MCF 10A (cell line): ENCODE data around the gene BMPER. TPM values are rescaled to one million over a fixed set of nuclear protein-coding genes. Genes with fewer than 3 reads are reported as not detected.

Source experiments
- BruUV-seq: library from RNA; stranded (reverse); fragments of 400-500 nt; replicated peaks from 2 replicates; lab custom pipeline; 2021; lab: Mats Ljungman, UMichigan
- CTCF ChIA-PET: fragments of 300-600 bp; sonication (Branson Sonifier 250); formaldehyde crosslinking; extraction: SDS; loops from one replicate; lab custom pipeline; 2021; ENCODE audit warnings: antibody characterized with exemption, inconsistent platforms; lab: Yijun Ruan, JAX
- POLR2A ChIA-PET: fragments of 300-600, 350-650 bp; sonication (Branson Sonifier 250); formaldehyde crosslinking; extraction: SDS; loops from one replicate; lab custom pipeline; 2020; ENCODE audit warnings: antibody characterized with exemption, inconsistent platforms; lab: Yijun Ruan, JAX
- DNase-seq: peaks from one replicate; pipeline ENCODE4 v3.0.0-alpha.2; 2018; ENCODE audit not compliant: unreplicated experiment
- H3K27ac Mint-ChIP-seq: one replicate; pipeline ENCODE4 v1.8.0; 2022; ENCODE audit warnings: mild to moderate bottlenecking, low read depth, mixed read lengths; ENCODE audit not compliant: unreplicated experiment
- H3K27me3 Mint-ChIP-seq: one replicate; pipeline ENCODE4 v1.8.0; 2022; ENCODE audit warnings: mixed read lengths; ENCODE audit not compliant: insufficient read depth, unreplicated experiment
- H3K36me3 Mint-ChIP-seq: one replicate; pipeline ENCODE4 v1.8.0; 2022; ENCODE audit warnings: mild to moderate bottlenecking, moderate library complexity, mixed read lengths; ENCODE audit not compliant: insufficient read depth, unreplicated experiment
- H3K4me1 Mint-ChIP-seq: one replicate; pipeline ENCODE4 v1.8.0; 2022; ENCODE audit warnings: mixed read lengths; ENCODE audit not compliant: insufficient read depth, unreplicated experiment
- H3K4me3 Mint-ChIP-seq: one replicate; pipeline ENCODE4 v1.8.0; 2022; ENCODE audit warnings: mild to moderate bottlenecking, moderate library complexity, mixed read lengths; ENCODE audit not compliant: unreplicated experiment
- H3K9me3 Mint-ChIP-seq: one replicate; pipeline ENCODE4 v1.8.0; 2022; ENCODE audit warnings: mixed read lengths; ENCODE audit not compliant: unreplicated experiment
- intact Hi-C: fragments of 100-400 bp; cut with micrococcal nuclease; formaldehyde crosslinking; loops from 2 replicates; pipeline ENCODE4 v1.14.1; 2022
- total RNA-seq: library from RNA; stranded (reverse); gene quantifications from 2 replicates; pipeline ENCODE4 v1.2.3, GENCODE V29; 2022
- TF ChIP-seq, protein P1 (sequence below): fragments of 200-600 bp; IDR thresholded peaks from one replicate; pipeline ENCODE4 v1.8.0; 2022; ENCODE audit warnings: antibody characterized with exemption, mild to moderate bottlenecking; ENCODE audit not compliant: unreplicated experiment

Gene BMPER
- total RNA-seq, 1 experiment from 2014 or later, result 0.40 TPM

DNA sequence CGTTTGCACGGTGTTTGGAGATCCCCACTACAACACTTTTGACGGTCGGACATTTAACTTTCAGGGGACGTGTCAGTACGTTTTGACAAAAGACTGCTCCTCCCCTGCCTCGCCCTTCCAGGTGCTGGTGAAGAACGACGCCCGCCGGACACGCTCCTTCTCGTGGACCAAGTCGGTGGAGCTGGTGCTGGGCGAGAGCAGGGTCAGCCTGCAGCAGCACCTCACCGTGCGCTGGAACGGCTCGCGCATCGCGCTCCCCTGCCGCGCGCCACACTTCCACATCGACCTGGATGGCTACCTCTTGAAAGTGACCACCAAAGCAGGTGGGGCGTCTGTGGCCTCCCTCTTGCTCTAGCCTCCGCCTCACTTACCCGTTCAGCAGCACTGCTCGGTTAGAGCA is 173.5 kb downstream of the BMPER start:
- H3K4me3 Mint-ChIP-seq, result no peak overlapping the region
- H3K27ac Mint-ChIP-seq, result no peak overlapping the region
- intact Hi-C loops, result no loop called here
- H3K9me3 Mint-ChIP-seq, result no peaks in the 10 kb centered on the region
- POLR2A ChIA-PET, result no interaction called here
- H3K27me3 Mint-ChIP-seq, result no peaks in the 10 kb centered on the region
- no peaks in the 10 kb centered on the region for H3K4me1 Mint-ChIP-seq
- no peak for DNase-seq
- CTCF ChIA-PET, result interaction anchor here (1.0 to 1.5 kb wide), 3 partner anchors 9 to 183 kb away, joined by 3 to 6 read pairs (median 3); no protein-coding TSS in a partner anchor
- no peaks in the 10 kb centered on the region for H3K36me3 Mint-ChIP-seq
- TF ChIP-seq, protein P1, sequence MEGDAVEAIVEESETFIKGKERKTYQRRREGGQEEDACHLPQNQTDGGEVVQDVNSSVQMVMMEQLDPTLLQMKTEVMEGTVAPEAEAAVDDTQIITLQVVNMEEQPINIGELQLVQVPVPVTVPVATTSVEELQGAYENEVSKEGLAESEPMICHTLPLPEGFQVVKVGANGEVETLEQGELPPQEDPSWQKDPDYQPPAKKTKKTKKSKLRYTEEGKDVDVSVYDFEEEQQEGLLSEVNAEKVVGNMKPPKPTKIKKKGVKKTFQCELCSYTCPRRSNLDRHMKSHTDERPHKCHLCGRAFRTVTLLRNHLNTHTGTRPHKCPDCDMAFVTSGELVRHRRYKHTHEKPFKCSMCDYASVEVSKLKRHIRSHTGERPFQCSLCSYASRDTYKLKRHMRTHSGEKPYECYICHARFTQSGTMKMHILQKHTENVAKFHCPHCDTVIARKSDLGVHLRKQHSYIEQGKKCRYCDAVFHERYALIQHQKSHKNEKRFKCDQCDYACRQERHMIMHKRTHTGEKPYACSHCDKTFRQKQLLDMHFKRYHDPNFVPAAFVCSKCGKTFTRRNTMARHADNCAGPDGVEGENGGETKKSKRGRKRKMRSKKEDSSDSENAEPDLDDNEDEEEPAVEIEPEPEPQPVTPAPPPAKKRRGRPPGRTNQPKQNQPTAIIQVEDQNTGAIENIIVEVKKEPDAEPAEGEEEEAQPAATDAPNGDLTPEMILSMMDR, result no peak
- BruUV-seq, result no TSS peak

DNA sequence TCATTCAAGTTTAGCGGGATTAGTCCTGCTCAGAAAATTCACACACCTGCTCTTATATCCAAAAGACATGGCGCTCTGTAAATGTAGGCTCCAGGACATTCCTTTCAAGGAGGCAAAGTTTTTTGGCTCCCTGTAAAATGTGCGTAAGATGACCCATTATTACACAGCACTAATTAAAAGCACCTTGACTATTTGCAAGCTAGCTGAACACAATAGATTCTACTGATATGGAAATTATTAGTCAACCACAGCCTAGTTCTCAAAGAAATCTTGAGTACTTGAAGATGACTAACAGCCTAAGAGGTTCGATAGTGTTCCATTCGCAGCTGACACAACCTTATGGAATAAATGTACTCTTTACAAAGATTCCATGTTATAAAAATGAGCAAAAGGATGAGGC is 175.2 kb downstream of the BMPER start:
- no peak for DNase-seq
- POLR2A ChIA-PET, result interaction anchor here (1.2 kb wide), 1 partner anchor 180 kb away, joined by 3 read pairs; no protein-coding TSS in a partner anchor
- intact Hi-C loops, result no loop called here
- Mint-ChIP-seq H3K36me3 (no peaks in the 10 kb centered on the region), H3K27ac (no peak overlapping the region), H3K4me3 (no peak overlapping the region), H3K4me1 (no peaks in the 10 kb centered on the region), H3K9me3 (no peaks in the 10 kb centered on the region), H3K27me3 (no peaks in the 10 kb centered on the region)
- TF ChIP-seq, protein P1, result no peak
- BruUV-seq, result no TSS peak
- CTCF ChIA-PET, result interaction anchor here (0.6 to 1.9 kb wide), 4 partner anchors 11 to 678 kb away, joined by 3 to 13 read pairs (median 4); no protein-coding TSS in a partner anchor

DNA sequence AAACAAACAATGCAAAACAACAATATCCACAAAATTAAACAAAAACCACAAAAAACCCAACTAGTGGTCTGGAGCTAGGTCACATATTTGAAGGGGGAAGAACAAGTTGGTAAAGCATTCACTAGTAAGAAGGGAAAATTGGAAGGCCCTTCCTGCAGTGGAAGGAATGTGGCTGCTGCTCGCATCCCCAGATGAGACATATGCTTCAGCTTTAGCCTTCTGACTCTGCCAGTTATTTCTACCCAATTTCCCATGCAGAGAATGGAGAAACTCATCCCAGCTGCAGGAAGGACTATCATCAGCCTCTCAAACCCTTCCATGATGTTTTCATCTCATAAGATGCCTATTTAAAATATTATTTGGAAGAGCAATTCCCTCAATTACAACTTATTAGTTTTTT is 176.6 kb downstream of the BMPER start:
- POLR2A ChIA-PET, result no interaction called here
- H3K27ac Mint-ChIP-seq, result no peak overlapping the region
- H3K4me1 Mint-ChIP-seq, result peaks cover 5% of the 10 kb centered on the region
- intact Hi-C loops, result no loop called here
- no TSS peak for BruUV-seq
- no peaks in the 10 kb centered on the region for H3K9me3 Mint-ChIP-seq
- no peak overlapping the region for H3K4me3 Mint-ChIP-seq
- no peaks in the 10 kb centered on the region for H3K36me3 Mint-ChIP-seq
- CTCF ChIA-PET, result interaction anchor here (1.9 kb wide), 1 partner anchor 9 kb away, joined by 13 read pairs; no protein-coding TSS in a partner anchor
- DNase-seq, result no peak
- H3K27me3 Mint-ChIP-seq, result no peaks in the 10 kb centered on the region
- TF ChIP-seq, protein P1, result no peak

DNA sequence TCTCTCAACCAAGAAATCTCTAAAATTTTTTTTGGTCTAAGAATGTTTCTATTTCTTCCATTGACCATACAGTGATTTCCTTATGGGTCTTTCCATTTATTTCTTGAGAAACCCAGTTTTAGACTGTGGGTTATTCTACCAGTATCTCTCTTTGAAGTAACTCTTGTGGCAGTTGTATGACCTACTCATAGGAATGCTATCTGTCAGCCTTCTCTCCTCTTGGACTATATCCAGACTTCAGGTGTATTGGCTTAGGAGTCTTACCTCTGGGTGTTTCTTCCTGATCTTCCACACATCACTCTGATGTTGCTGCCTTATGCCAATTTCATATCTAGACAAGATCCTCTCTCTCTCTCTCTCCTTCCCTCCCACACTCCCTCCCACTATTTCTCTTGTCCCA is 178.1 kb downstream of the BMPER start:
- Mint-ChIP-seq H3K36me3 (no peaks in the 10 kb centered on the region), H3K27me3 (no peaks in the 10 kb centered on the region), H3K4me3 (no peak overlapping the region), H3K27ac (no peak overlapping the region), H3K4me1 (peaks cover 5% of the 10 kb centered on the region), H3K9me3 (no peaks in the 10 kb centered on the region)
- intact Hi-C loops, result no loop called here
- POLR2A ChIA-PET, result no interaction called here
- BruUV-seq, result no TSS peak
- CTCF ChIA-PET, result no interaction called here
- TF ChIP-seq, protein P1, result no peak
- DNase-seq, result no peak
